ENCODE data around the gene TMEM184B.
A peak's percentile ranks its signal among the peaks of the same experiment; 100 is the strongest.

The TMEM184B gene

GRCh38 chr22:38270091-38270992 lies 2.5 kb downstream of the TMEM184B start:
- TF ChIP-seq CTCF (IDR thresholded peaks at IDR 0.05; ENCODE audit: low read depth, low read length), result no peak
- DNase-seq (ENCODE audit: low read depth, low spot score), result peak; percentile 34
- H3K4me3 ChIP-seq (ENCODE audit: low read depth, low read length), result peak overlapping the region; percentile 8
- in situ Hi-C loops (cut with HindIII; ENCODE audit: low sequenced_read_pairs), result no loop called here

- no peak for TF ChIP-seq CTCF (IDR thresholded peaks at IDR 0.05; ENCODE audit: low read depth, low read length)
- H3K4me3 ChIP-seq (ENCODE audit: low read depth, low read length), result no peak overlapping the region
- in situ Hi-C loops (cut with HindIII; ENCODE audit: low sequenced_read_pairs), result no loop called here
Observed at GRCh38 chr22:38269466-38269865, 3.3 kb downstream of the TMEM184B start.

GRCh38 chr22:38267086-38267485 lies 5.7 kb downstream of the TMEM184B start:
- H3K4me3 ChIP-seq (ENCODE audit: low read depth, low read length), result no peak overlapping the region
- in situ Hi-C loops (cut with HindIII; ENCODE audit: low sequenced_read_pairs), result no loop called here
- peak; percentile 45 for DNase-seq (ENCODE audit: low read depth, low spot score)
- no peak for TF ChIP-seq CTCF (IDR thresholded peaks at IDR 0.05; ENCODE audit: low read depth, low read length)

More at GRCh38 chr22:38269466-38269865, 3.3 kb downstream of the TMEM184B start:
- DNase-seq (ENCODE audit: low read depth, low spot score), result no peak

- in situ Hi-C loops (cut with HindIII; ENCODE audit: low sequenced_read_pairs), result no loop called here
- H3K4me3 ChIP-seq (ENCODE audit: low read depth, low read length), result no peak overlapping the region
- TF ChIP-seq CTCF (IDR thresholded peaks at IDR 0.05; ENCODE audit: low read depth, low read length), result no peak
- DNase-seq (ENCODE audit: low read depth, low spot score), result no peak
Observed at GRCh38 chr22:38266120-38266519, 6.7 kb downstream of the TMEM184B start.

- no peak for TF ChIP-seq CTCF (IDR thresholded peaks at IDR 0.05; ENCODE audit: low read depth, low read length)
- no peak overlapping the region for H3K4me3 ChIP-seq (ENCODE audit: low read depth, low read length)
- no peak for DNase-seq (ENCODE audit: low read depth, low spot score)
- in situ Hi-C loops (cut with HindIII; ENCODE audit: low sequenced_read_pairs), result no loop called here
Observed at GRCh38 chr22:38264322-38264843, 8.4 kb downstream of the TMEM184B start.

- no peak for DNase-seq (ENCODE audit: low read depth, low spot score)
- in situ Hi-C loops (cut with HindIII; ENCODE audit: low sequenced_read_pairs), result no loop called here
- no peak overlapping the region for H3K4me3 ChIP-seq (ENCODE audit: low read depth, low read length)
- TF ChIP-seq CTCF (IDR thresholded peaks at IDR 0.05; ENCODE audit: low read depth, low read length), result peak; percentile 68
Observed at GRCh38 chr22:38262051-38262795, 10.6 kb downstream of the TMEM184B start.

Data from astrocyte of the spinal cord (primary cell).